Bronchus fibroblast of lung (primary cell): ENCODE measurements around the gene MAPK12. TPM values are rescaled to one million over a fixed set of nuclear protein-coding genes. Genes with fewer than 3 reads are reported as not detected.

ENCODE experiments used
- total RNA-seq: library from RNA; depleted of rRNA; stranded (reverse); fragments of >200 nt; gene quantifications from 2 replicates; pipeline ENCODE4 v1.2.3, GENCODE V29; 2015

MAPK12 gene
- 32.1 and 32.3 TPM in 2 replicates for total RNA-seq

DNA sequence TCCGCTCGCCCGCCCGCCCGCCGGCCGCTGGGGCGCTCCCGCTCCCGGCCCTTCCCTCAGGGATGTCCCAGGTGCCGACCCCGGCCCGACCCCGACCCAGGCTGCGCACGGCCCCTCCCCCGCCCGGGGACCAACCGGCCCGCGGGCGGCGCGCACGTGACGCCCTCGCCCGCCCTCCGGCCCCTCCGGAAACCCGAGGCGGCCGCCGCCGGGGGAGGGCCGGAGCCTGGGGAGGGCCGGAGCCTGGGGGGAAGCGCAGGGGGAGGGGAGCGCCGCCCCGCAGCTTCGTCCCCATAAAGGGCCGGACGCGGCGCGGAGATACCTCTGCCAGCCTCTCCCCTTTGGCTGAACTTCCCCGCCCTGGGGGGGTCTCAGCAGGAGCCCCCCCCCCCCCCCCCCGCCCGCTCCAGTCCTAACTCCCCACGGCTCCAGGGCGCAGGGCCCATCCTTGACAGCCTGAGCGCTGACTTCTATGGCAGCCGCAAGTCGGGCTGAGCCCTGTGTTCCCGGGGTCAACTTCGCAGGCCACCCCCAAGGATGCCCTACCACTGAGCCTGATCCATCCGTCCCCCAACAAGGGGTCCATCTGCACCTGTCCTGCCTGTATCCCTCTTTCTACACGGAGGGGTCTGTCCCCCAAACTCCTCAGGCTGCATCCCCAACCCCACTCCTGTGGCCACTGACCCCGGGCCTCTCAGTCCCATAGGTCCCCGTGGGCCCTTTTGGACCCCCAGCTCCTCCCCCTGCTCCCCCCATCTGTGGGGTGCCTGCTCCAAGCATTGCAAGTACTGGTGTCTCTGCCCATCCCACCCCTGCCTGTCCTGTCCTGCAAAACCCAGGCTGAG, at the start of gene MAPK12:
TSS of gene MAPK12 (minus strand) at position 69 of the 845 bp plus-strand sequence. CDS start 174 bp downstream, outside the sequence.

DNA sequence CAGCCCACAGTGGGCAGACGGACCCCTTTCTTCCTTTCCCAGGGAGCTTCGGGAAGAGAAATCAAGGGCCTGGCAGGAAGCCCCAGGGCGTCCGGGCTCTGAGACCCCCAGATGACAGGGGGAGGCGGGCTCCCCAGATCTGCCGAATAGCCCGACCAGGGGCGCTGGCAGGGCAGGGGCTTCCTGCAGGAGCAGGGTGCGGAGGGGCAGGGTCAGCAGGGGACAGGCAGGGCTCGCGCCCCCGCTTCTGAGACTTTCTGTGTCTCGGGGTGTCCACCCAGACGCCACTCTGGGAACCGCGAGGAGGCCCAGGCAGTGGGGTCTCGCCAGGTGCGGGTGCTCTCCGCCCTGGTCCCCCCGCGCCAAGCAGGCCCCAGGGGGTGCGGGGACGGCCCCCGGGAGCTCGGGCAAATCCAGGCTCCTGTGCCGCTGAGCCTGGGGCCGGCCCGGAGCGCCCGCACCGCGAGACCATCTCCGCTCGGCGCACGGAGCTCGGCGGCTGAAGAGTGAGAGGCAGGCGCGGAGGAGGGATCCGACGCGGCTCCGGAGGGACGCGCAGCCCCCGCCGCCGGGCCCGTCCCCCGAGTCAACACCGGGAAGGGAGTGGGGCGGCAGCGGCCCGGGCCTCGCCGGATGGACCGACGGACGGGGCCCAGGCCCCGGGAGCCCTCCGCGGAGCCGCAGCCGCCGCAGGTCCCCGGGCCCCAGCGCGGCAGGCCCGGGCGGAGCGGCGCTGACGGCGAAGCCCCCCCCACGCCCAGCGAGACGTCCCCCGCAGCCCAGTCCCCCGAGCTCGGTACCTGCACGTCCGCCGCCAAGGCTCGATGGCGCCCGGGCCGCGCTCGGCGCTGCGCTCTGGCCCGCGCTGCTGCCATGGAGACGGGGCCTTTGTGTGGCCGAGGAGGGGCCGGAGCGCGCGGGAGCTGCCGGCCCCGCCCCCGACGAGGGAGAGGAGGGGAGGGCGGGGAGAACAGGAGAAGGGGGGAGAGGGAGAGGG, 45.6 kb upstream of the MAPK12 start, which contains the start of gene PLXNB2:
TSS of gene PLXNB2 (minus strand) at position 894 of the 997 bp plus-strand sequence. CDS start 17,062 bp downstream, outside the sequence.

DNA sequence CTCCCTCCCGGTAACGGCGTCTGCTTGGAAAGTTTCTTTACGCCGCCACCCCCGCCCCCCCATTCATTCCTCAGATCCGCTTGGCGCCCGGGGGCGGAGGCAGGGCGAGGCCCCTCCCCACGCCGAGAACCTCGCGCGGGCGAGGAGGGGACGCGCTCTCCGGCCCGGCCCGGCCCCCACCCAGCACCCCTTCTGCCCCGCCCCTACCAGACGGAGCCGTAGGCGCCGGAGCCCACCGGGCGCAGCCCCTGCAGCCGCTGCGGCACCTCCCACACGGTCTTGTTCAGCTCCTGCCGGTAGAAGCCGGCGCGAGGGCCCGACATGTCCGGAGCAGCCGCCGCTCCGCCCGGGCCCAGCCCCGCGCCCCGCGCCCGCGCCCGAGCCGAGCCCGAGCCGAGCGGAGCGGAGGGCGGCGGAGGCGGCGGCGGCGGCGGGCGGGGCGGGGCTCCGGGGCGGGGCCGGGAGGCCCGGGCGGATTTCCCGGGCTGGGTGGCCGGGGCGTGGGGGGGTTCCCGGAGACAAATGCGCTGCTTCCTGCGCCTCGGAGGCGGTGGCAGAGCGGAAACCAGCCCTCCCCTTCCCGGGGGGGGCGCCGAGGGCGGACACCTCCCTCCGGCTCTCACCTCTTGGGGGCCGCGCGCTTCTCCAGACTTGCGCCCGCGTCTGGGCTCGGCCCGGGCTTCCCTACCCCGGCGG, 8.6 kb upstream of the MAPK12 start, which contains the start of gene MAPK11:
TSS of gene MAPK11 (minus strand) at position 411 of the 696 bp plus-strand sequence. CDS start at position 323, 88 bp downstream.

DNA sequence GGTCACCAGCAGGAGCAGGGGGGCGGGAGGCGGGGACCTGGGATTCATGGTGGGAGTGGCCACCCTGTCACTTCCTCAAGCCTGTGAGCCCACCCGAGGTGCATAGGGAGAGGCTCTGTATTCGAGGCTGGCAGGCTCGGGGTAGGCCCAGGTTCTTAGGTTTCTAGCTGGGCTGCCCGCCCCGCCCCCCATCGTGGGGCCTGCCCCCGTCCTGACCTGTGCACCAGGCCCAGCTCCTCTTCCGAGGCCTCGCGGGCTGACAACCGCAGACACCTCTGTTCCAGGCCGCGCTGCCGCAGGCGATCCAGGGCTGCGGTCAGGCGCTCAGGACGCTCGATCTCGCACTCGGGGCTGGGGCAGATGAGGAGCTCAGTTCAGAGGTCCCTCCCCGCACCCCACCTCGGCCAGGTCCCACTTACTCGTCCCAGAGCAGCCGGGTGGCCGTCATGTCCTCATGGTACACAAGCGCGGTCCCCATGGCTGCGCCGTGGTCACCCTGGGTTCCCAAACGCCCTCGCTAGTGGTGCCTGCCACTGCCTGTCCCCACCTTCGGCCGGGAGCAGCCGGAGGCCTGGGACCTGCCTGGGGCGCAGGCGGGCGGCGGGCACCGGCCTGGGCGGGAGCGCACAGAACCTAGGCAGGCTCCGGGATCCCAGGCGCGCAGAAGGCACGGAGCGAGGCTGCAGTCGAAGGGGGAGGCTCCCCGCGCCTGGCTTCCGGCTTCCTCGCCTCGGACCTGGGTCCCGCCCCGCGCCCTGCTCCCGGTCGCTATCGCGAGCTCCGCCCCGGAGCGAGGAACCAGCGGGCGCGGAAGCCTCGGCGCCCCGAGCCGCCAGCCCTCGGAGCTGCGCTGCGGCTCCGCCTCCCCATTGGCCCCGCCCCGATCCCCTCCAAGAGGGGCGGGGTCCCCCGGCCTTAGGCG, 10.7 kb downstream of the MAPK12 start, which contains the start of gene HDAC10:
TSS of gene HDAC10 (minus strand) at position 711 of the 922 bp plus-strand sequence. CDS start at position 478, 233 bp downstream.

DNA sequence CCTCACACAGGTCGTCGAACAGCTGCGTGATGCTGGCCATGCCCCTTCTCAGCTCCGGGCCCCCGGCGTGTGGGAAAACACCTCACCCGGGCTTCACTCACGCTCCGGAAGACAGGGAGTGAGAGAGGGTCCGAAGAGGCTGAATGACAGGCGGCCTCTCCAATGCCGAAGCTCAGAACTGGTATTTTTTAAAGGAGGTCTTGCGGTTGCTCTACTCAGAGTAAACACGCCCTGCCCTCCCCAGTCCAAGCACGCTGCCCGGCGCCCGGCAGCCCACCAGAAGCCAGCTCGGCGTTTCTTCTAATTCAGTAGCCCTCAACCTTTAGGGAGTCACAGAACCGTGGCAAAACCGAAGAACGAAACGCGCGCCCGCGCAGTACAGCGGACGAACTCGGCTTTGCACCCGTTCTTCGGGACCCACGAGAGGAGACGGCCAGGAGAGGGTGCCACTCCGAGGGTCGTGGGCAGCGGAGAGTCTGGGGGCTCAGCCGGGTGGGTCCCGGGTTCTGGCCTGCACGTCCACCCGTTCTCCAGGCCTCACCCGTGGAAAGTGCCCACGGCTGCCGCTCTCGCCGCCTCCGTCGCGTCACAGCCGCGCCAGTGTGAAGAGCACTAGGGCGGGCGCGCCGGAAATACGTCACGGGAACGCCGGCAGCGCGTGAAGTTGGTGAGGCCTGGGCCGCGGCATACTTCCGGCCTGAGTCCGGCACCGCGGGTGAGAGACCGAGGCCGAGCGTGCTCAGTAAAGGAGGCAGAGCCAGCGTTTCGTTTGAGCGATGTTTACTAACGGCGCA, 16.9 kb downstream of the MAPK12 start, which contains the start of gene TUBGCP6:
TSS of gene TUBGCP6 (minus strand) at position 604 of the 794 bp plus-strand sequence. CDS start at position 40, 564 bp downstream.

Other genes starting within 250 kb of the MAPK12 start
- not detected in 2 replicates for gene IL17REL, start 248.9 kb downstream of the MAPK12 start, total RNA-seq
- not detected in 2 replicates for gene TTLL8, start 203.4 kb downstream of the MAPK12 start, total RNA-seq
- not detected in 2 replicates for gene MLC1, start 176.3 kb downstream of the MAPK12 start, total RNA-seq
- 0.67 and 1.6 TPM in 2 replicates for gene MOV10L1, start 171.7 kb downstream of the MAPK12 start, total RNA-seq
- gene PANX2, start 91.0 kb downstream of the MAPK12 start, total RNA-seq: 0.17 and 0.45 TPM in 2 replicates
- gene TRABD, start 75.8 kb downstream of the MAPK12 start, total RNA-seq: 35.8 and 37.5 TPM in 2 replicates
- 22.7 and 24.9 TPM in 2 replicates for gene SELENOO, start 60.7 kb downstream of the MAPK12 start, total RNA-seq
- gene TUBGCP6, start 16.7 kb downstream of the MAPK12 start, total RNA-seq: 18.1 and 22.0 TPM in 2 replicates
- gene HDAC10, start 10.4 kb downstream of the MAPK12 start, total RNA-seq: 12.8 and 18.5 TPM in 2 replicates
- 4.4 and 5.5 TPM in 2 replicates for gene MAPK11, start 8.7 kb upstream of the MAPK12 start, total RNA-seq
- gene PLXNB2, start 46.0 kb upstream of the MAPK12 start, total RNA-seq: 100 and 107 TPM in 2 replicates
- gene DENND6B, start 65.3 kb upstream of the MAPK12 start, total RNA-seq: 1.2 and 1.3 TPM in 2 replicates
- gene PPP6R2, start 81.6 kb upstream of the MAPK12 start, total RNA-seq: 38.1 and 40.5 TPM in 2 replicates
- 52.0 and 54.1 TPM in 2 replicates for gene SBF1, start 213.4 kb upstream of the MAPK12 start, total RNA-seq
- gene ADM2, start 219.9 kb upstream of the MAPK12 start, total RNA-seq: 4.7 and 4.8 TPM in 2 replicates
- gene MIOX, start 225.2 kb upstream of the MAPK12 start, total RNA-seq: 0.17 TPM in 1 of 2 replicates, not detected in the other
- 86.4 and 92.3 TPM in 2 replicates for gene LMF2, start 246.0 kb upstream of the MAPK12 start, total RNA-seq
- gene NCAPH2, start 246.5 kb upstream of the MAPK12 start, total RNA-seq: 71.5 and 77.0 TPM in 2 replicates